Measurements from ENCODE around the gene TMEM219.
"Not testable (repeated sequence)": the region's sequence is repeated elsewhere in the genome, so short reads cannot be mapped to it uniquely, and the experiment has no call there.

Gene TMEM219

DNA sequence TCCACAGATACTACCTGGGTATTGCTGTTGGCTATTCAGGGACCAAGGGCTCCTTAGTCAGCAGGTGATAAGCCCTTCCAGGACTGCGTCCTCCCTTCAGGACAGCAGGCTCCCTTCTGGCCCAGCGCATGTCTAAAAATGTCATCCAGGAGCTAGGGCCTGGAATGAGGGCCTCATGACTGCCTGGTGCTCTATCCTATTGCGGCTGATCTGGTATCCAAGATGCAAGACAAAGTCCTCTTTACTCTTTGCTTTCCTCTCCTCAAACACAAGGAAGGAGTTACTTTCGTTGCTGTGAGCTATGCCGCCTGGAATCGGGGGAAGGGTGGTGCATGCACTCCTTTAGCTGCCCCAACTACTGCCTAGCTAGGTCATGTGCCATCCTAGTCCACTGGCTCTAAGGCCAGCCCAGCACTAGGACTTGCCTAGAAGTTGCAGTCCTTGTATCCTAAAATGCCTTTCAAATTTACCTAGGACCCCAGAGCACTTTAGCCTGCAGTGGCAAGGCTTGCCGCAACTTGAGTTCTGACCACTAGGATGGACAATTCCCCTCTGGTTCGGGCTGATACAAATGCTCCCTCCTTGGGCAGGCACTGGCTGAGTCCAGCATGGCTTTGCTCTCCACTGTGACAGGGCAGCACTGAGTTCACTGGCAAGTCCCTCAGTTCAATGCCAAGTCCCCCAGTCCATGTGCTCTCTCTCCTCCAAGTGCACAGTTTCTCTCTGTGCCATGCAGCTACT lies 10.1 kb upstream of the TMEM219 start:
- no peak for DNase-seq

GRCh38 chr16:29958756-29959155 lies 3.1 kb upstream of the TMEM219 start:
- no peak for DNase-seq

- no peak for DNase-seq
Measured at GRCh38 chr16:29959293-29959692, 2.6 kb upstream of the TMEM219 start.

DNA sequence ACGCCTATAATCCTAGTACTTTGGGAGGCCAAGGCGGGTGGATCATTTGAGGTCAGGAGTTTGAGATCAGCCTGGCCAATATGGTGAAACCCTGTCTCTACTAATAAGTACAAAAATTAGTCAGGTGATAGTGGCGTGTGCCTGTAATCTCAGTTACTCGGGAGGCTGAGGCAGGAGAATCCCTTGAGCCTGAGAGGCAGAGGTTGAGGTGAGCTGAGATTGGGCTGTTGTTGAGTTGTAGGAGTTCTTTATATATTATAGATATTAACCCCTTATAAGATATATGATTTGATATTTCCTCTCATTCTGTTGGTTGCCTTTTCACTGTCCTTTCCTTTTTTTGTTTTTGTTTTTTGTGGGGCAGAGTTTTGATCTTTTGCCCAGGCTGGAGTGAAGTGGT lies 2.1 kb upstream of the TMEM219 start:
- DNase-seq: not testable (repeated sequence)

DNA sequence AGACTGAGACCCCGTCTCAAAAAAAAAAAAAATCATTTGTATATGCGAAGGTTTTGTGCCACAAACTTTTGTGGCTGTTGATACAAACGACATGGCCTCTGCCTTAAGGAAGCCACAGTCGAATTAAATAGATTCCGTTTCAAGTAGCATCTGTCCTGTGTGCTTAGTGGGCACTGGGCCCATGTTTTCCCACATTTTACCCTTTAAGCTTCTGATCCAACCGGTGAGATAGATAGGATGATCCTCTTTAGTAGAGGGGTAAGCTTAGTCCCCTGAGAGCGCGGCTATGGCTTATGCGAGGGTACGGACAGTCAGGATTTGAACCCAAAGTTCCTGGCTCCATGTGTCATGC lies 776 bp upstream of the TMEM219 start:
- no peak for DNase-seq

- peak; percentile 84 for DNase-seq
Measured at GRCh38 chr16:29962344-29962994, 590 bp downstream of the TMEM219 start.

DNA sequence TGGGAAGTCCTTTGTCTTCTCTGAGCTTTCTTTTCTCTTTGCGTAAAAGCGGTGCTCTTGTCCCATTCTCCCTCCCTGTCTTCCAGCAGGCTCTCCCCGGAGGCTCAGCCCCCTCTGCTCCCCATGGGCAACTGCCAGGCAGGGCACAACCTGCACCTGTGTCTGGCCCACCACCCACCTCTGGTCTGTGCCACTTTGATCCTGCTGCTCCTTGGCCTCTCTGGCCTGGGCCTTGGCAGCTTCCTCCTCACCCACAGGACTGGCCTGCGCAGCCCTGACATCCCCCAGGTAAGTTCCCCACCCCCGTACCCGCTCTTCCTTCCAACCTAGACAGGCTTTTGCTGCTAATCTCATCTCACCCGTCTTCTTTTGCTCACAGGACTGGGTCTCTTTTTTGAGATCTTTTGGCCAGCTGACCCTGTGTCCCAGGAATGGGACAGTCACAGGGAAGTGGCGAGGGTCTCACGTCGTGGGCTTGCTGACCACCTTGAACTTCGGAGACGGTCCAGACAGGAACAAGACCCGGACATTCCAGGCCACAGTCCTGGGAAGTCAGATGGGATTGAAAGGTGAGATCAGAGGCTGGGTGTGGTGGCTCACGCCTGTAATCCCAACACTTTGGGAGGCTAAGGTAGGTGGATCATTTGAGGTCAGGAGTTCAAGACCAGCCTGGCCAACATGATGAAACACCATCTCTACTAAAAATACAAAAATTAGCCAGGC lies 1.3 kb downstream of the TMEM219 start:
- DNase-seq: no peak

DNA sequence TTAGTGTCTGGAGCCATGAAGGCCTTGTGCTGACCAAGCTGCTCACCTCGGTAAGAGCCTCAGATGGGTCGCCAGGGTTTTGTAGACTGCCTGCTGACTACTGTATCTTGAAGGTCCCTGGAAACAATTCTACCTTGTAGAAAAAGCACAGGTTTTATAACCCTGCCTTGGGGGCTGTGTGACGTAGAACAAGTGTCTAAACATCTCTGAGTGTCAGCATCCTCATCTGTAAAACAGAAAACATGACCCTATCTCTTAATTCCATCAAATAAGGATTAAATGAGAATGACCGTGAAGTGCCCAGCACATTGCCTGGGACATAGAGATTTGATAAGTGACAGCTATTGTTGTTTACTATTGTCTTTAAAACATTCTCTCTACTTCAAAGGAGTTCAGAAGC lies 6.3 kb downstream of the TMEM219 start:
- DNase-seq: no peak

- DNase-seq: no peak
Measured at GRCh38 chr16:29971304-29971703, 9.4 kb downstream of the TMEM219 start.

- no peak for DNase-seq
Measured at GRCh38 chr16:29972500-29972899, 10.6 kb downstream of the TMEM219 start.

- no peak for DNase-seq
Measured at GRCh38 chr16:29972992-29973383, 11.1 kb downstream of the TMEM219 start.

- peak; percentile 99 for DNase-seq
Measured at GRCh38 chr16:29973384-29974246, 11.7 kb downstream of the TMEM219 start, which contains the start of gene TAOK2. Gene TAOK2, plus strand, starts transcription at chr16:29973868. Its CDS starts 3,905 bp downstream, at chr16:29977773.

DNA sequence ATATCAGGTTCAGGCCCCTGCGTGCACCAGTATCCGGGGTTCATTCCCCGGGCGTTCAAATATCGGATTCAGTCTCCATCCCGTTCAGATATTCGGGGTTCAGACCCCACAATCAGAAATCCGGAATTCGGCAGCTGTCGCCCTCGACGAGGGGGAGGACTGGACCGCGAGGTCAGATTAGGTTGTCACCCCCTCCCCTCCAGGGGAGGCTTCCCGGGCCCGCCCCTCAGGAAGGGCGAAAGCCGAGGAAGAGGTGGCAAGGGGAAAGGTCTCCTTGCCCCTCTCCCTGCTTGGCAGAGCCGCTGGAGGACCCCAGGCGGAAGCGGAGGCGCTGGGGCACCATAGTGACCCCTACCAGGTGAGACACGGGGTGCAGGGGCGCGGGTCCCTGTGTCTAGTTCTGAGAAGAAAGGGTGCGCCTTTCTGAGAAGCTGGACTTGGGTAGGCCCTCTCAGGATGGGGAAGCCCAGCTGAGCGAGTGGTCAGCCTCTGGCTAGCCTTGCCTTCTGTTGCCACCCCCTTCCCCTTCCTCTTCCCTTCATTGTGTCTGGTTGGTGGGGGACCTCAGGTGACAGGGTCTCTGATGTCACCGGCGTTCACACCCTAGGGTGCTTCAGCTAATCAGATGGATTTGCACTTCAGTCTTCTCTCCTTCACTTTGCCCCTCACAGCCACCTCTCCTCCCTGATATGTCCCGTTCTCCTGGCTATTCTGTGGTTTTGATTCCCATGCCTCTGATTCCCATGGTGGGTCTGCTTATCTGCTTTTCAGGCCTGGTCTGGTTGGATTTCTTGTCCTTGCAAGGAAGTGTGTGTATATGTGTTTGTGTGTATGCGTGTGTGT lies 12.6 kb downstream of the TMEM219 start:
- peak; percentile 73 for DNase-seq

DNA sequence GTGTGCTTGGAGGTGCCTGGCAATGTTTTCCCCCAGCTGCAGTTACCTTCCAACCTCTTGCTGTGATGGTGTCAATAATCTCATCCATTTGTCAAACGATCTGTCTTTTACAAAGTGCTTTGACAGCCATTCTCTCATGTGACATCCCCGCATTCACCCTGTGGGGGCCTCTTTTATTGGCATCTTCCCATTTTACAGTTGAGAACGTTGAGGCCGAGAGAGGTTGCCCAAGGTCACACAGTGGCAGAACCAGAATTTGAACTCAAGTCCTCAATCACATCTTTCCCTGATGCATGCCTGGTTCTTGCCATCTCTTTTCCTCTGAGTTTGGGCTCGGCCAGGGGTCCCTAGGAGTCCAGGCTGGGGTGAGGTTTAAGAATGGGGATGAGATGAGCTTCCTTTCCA lies 13.3 kb downstream of the TMEM219 start:
- no peak for DNase-seq

DNA sequence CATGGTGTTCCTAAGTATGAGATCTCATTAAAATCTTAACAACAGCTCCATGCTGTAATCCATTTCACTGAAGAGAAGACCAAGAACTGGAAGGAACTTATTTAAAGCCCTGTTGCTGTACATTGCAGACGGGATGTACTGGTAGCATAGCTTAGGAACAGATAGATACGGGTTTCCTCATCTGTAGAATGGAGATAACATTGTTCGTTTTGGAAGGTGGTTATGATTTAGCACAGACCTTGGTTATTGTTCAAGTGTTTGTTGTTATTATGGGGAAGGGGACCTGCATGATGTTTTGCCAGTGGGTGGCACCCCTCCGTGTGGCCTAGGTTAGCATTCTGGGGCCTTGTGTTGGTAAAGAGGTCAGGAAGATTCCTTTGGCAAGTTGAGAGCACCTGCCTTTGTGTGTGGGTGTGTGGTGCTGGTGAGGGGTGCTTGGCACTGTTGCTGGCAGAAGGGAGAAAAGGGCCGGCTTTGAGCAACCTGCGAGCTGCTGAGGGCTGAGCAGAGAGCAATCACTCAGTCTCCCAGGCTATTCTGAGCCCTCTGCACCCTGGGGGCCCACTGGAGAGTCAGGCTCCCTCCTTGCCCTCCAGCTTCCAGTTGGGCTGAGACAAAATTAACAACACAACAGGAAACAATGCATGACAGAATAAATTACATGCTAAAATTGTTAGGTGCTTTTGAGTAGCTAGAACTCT lies 14.1 kb downstream of the TMEM219 start:
- DNase-seq: no peak

- DNase-seq: no peak
Measured at GRCh38 chr16:29977063-29977825, 15.4 kb downstream of the TMEM219 start.

DNA sequence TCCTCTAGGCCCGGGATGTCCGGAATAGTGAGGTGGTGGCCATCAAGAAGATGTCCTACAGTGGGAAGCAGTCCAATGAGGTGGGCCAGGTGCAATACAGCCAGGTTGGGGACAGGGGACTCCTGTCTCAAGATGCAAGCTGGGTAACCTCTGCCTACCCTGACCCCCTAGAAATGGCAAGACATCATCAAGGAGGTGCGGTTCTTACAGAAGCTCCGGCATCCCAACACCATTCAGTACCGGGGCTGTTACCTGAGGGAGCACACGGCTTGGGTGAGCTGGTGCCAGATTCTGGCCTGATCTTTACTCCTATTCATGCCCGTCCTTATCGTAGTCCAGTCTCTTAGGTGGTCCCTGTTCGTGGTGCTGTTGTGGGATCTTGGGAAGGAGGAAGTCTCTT lies 16.2 kb downstream of the TMEM219 start:
- DNase-seq: no peak

DNA sequence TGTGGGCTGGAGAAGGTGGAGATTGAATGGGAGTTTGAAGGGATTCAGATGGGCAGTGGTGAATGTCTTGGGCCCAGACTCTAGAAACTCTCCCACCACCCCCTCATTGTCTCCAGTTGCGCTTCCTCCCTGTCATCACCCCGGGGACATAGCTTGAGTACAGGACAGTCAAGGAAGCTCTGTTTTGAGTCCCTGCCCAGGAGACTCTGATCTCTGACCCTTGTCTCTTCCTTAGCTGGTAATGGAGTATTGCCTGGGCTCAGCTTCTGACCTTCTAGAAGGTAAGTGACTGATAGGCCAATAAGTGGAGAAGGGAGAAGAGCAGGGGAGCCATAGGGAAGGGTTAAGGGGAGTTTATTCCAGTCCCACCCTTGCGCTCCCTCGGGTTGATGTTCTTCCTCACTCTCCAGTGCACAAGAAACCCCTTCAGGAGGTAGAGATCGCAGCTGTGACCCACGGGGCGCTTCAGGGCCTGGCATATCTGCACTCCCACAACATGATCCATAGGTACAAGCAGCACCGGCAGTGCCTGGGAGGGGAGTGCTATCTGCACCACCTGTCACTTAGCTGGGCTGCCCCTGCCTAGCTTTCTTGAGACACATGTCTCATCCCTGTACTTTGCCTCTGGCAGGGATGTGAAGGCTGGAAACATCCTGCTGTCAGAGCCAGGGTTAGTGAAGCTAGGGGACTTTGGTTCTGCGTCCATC lies 16.8 kb downstream of the TMEM219 start:
- no peak for DNase-seq

DNA sequence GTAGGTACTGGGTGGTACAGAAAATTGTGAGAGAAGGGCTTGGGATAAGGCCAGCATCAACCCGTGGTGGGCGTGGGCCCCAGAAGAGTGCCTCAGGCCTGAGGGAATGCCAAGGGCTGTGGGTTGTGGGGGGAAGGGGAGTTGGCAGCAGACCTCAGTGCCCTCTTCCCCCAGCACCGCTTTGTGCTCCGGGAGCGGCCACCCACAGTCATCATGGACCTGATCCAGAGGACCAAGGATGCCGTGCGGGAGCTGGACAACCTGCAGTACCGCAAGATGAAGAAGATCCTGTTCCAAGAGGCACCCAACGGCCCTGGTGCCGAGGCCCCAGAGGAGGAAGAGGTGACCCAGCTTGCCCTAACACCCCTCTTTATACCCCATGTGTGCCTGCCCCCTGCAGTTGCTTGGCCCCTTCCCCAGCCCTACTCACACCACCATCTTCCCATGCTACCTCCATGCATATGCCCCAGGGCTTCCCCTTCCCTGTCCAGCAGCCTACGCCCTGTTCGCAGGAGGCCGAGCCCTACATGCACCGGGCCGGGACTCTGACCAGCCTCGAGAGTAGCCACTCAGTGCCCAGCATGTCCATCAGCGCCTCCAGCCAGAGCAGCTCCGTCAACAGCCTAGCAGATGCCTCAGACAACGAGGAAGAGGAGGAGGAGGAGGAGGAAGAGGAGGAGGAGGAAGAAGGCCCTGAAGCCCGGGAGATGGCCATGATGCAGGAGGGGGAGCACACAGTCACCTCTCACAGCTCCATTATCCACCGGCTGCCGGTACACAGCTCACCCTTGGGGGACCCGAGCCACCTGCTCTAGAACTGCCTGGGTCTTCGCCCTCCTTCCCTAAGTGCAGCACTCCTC lies 20.9 kb downstream of the TMEM219 start:
- DNase-seq: no peak

Measured in inflammatory macrophage treated with lipopolysaccharide for 4 hours (primary cell).